PC-3 (cell line): ENCODE measurements around the gene RBSN.

ENCODE experiments used
- EZH2phosphoT487 ChIP-seq: fragments of 300-600 bp; sonication (generic); IDR thresholded peaks from 2 replicates; pipeline ENCODE4 v1.6.1; 2018; ENCODE audit warnings: mild to moderate bottlenecking, antibody characterized with exemption, low read length, borderline replicate concordance
- TF ChIP-seq, protein P1 (sequence below): fragments of 300-600 bp; sonication (generic); conservative IDR thresholded peaks from 2 replicates; pipeline ENCODE4 v1.5.1; 2017; ENCODE audit warnings: antibody characterized with exemption, low read depth, mild to moderate bottlenecking, low read length

DNA sequence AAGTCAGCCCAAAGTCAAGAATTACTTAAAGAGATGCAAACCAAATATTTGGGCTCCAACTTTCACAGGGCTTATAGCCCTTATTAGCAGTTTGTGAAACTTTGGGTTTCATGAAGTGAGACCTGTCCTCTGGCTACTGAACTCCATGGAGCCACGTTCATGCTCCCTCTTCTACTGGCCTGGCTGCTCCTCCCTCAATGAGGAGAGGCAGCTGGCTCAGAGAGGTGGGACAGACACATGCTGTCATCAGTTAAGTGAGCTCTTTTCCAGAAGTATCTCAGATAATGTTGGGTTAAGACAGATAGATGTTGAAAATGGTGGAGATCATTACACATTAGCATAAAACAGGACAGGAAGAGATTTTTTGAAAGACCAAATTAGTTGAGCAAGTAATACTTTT is 53.3 kb downstream of the RBSN start:
- TF ChIP-seq, protein P1, sequence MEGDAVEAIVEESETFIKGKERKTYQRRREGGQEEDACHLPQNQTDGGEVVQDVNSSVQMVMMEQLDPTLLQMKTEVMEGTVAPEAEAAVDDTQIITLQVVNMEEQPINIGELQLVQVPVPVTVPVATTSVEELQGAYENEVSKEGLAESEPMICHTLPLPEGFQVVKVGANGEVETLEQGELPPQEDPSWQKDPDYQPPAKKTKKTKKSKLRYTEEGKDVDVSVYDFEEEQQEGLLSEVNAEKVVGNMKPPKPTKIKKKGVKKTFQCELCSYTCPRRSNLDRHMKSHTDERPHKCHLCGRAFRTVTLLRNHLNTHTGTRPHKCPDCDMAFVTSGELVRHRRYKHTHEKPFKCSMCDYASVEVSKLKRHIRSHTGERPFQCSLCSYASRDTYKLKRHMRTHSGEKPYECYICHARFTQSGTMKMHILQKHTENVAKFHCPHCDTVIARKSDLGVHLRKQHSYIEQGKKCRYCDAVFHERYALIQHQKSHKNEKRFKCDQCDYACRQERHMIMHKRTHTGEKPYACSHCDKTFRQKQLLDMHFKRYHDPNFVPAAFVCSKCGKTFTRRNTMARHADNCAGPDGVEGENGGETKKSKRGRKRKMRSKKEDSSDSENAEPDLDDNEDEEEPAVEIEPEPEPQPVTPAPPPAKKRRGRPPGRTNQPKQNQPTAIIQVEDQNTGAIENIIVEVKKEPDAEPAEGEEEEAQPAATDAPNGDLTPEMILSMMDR: no peak
- TF ChIP-seq EZH2phosphoT487: no peak
